ENCODE measurements around the gene TMEM245. TPM values are rescaled to one million over a fixed set of nuclear protein-coding genes. Genes with fewer than 3 reads are reported as not detected.

The TMEM245 gene
- total RNA-seq, 1 experiment from 2014 or later, result 52.2 TPM

DNA sequence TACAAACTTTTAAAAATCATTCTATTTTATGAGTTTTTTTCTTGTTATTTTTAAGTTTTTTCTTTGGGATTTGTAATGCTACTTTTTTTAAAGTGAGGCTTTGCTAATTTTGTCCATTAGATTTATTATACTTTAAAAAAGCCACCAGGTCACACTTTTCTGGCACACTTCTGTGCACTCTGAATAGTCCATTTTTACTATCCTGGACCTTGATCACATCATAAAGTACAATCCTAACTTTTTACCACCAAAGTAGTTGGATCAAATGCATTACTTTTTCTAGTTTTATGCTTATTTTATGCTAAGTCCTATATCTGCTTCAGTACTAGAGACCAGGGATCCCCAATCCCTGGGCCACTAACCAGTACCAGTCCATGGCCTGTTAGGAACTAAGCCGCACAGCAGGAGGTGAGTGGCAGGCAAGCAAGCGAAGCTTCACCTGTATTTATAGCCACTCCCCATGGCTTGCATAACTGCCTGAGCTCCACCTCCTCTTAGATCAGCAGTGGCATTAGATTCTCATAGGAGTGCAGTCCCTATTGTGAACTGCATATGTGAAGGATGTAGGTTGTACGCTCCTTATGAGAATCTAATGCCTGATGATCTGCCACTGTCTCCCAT lies 31.3 kb upstream of the TMEM245 start:
- CTCF ChIA-PET, result interaction anchor here (0.6 kb wide), 1 partner anchor 50 kb away, joined by 5 read pairs; no protein-coding TSS in a partner anchor
- Mint-ChIP-seq H3K4me1 (ENCODE audit: low read depth, unreplicated experiment) (no peaks in the 10 kb centered on the region), H3K27me3 (ENCODE audit: unreplicated experiment) (no peaks in the 10 kb centered on the region), H3K36me3 (ENCODE audit: insufficient read depth, unreplicated experiment) (no peaks in the 10 kb centered on the region), H3K4me3 (ENCODE audit: low read depth, unreplicated experiment) (no peak overlapping the region), H3K9me3 (ENCODE audit: low read depth, unreplicated experiment) (no peaks in the 10 kb centered on the region), H3K27ac (ENCODE audit: unreplicated experiment) (no peak overlapping the region)
- no peak for TF ChIP-seq CTCF (IDR thresholded peaks at IDR 0.05; ENCODE audit: unreplicated experiment)
- BruUV-seq (replicated peaks), result no TSS peak
- no peak for DNase-seq
- intact Hi-C loops (cut with micrococcal nuclease; ENCODE audit: unreplicated experiment), result no loop called here

GRCh38 chr9:109149722-109150121 lies 30.0 kb upstream of the TMEM245 start:
- no peak for TF ChIP-seq CTCF (IDR thresholded peaks at IDR 0.05; ENCODE audit: unreplicated experiment)
- no peaks in the 10 kb centered on the region for H3K9me3 Mint-ChIP-seq (ENCODE audit: low read depth, unreplicated experiment)
- no peaks in the 10 kb centered on the region for H3K27me3 Mint-ChIP-seq (ENCODE audit: unreplicated experiment)
- H3K36me3 Mint-ChIP-seq (ENCODE audit: insufficient read depth, unreplicated experiment), result no peaks in the 10 kb centered on the region
- intact Hi-C loops (cut with micrococcal nuclease; ENCODE audit: unreplicated experiment), result no loop called here
- CTCF ChIA-PET, result no interaction called here
- no TSS peak for BruUV-seq (replicated peaks)
- DNase-seq, result no peak
- H3K4me1 Mint-ChIP-seq (ENCODE audit: low read depth, unreplicated experiment), result no peaks in the 10 kb centered on the region
- no peak overlapping the region for H3K4me3 Mint-ChIP-seq (ENCODE audit: low read depth, unreplicated experiment)
- no peak overlapping the region for H3K27ac Mint-ChIP-seq (ENCODE audit: unreplicated experiment)

DNA sequence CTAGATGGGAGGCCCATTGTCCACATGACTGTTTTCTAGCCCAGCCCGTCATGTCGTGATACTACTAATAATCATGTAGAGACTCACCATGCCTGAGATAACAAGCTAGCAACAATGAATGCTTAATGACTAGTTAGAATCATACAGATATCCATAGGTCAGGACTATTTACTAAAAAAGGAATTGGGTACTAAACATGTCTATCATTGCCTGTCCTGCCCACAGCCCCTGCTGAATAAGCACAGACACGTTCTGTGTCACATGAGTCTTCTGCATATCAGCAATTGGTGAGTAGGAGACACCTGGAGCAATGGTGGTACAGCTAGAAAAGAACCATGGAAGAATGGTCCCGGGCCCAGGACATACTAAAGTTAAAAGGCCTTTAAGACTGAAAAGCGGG lies 29.3 kb upstream of the TMEM245 start:
- H3K27ac Mint-ChIP-seq (ENCODE audit: unreplicated experiment), result no peak overlapping the region
- no peaks in the 10 kb centered on the region for H3K9me3 Mint-ChIP-seq (ENCODE audit: low read depth, unreplicated experiment)
- CTCF ChIA-PET, result no interaction called here

DNA sequence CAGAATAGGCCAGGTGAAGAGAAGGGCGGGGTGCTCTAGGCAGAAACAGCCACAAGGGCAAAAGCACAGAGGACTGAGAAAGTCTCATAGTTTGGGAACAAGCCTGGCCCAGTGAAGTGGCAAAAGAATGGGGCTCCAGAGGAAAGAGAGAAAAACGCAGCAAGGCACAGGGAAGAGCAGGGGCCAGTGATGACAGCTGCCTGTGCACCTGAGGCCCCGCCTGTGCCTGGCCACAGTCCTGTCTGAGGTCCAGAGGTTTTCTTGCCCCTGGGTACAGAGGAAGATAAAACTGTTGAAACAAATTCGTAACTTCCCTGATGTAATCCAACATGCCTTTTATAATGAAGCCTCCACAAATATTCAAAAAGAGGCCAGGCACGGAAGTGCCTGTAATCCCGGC lies 25.3 kb upstream of the TMEM245 start:
- CTCF ChIA-PET, result no interaction called here
- no peak for DNase-seq
- Mint-ChIP-seq H3K4me3 (ENCODE audit: low read depth, unreplicated experiment) (no peak overlapping the region), H3K27me3 (ENCODE audit: unreplicated experiment) (no peaks in the 10 kb centered on the region), H3K4me1 (ENCODE audit: low read depth, unreplicated experiment) (no peaks in the 10 kb centered on the region), H3K36me3 (ENCODE audit: insufficient read depth, unreplicated experiment) (no peaks in the 10 kb centered on the region), H3K9me3 (ENCODE audit: low read depth, unreplicated experiment) (no peaks in the 10 kb centered on the region), H3K27ac (ENCODE audit: unreplicated experiment) (no peak overlapping the region)
- no peak for TF ChIP-seq CTCF (IDR thresholded peaks at IDR 0.05; ENCODE audit: unreplicated experiment)
- no TSS peak for BruUV-seq (replicated peaks)
- intact Hi-C loops (cut with micrococcal nuclease; ENCODE audit: unreplicated experiment), result no loop called here

More for the DNA sequence above, 29.3 kb upstream of the TMEM245 start:
- Mint-ChIP-seq H3K36me3 (ENCODE audit: insufficient read depth, unreplicated experiment) (no peaks in the 10 kb centered on the region), H3K4me3 (ENCODE audit: low read depth, unreplicated experiment) (no peak overlapping the region), H3K4me1 (ENCODE audit: low read depth, unreplicated experiment) (no peaks in the 10 kb centered on the region), H3K27me3 (ENCODE audit: unreplicated experiment) (no peaks in the 10 kb centered on the region)
- TF ChIP-seq CTCF (IDR thresholded peaks at IDR 0.05; ENCODE audit: unreplicated experiment), result no peak
- DNase-seq, result no peak
- BruUV-seq (replicated peaks), result no TSS peak
- intact Hi-C loops (cut with micrococcal nuclease; ENCODE audit: unreplicated experiment), result no loop called here
